Mesendoderm (in vitro differentiated cells): ENCODE measurements around the gene CC2D2B.
A peak's percentile ranks its signal among the peaks of the same experiment; 100 is the strongest.

Experiments used
- DNase-seq: peaks from one replicate; pipeline ENCODE4 v3.0.0; 2013
- H2AK5ac ChIP-seq: 2 replicates; pipeline ENCODE4 v1.6.1; 2013; ENCODE audit warnings: low read length, inconsistent platforms
- H2BK120ac ChIP-seq: 2 replicates; pipeline ENCODE4 v1.6.1; 2013; ENCODE audit warnings: low read depth, mild to moderate bottlenecking, low read length, moderate library complexity, mixed read lengths
- H2BK15ac ChIP-seq: replicated peaks from 2 replicates; pipeline ENCODE4 v1.6.1; 2013; ENCODE audit warnings: low read depth, mild to moderate bottlenecking, moderate library complexity
- H2BK5ac ChIP-seq: 2 replicates; pipeline ENCODE4 v1.6.1; 2013; ENCODE audit warnings: low read length, inconsistent platforms
- H3K18ac ChIP-seq: 2 replicates; pipeline ENCODE4 v1.6.1; 2013; ENCODE audit warnings: mild to moderate bottlenecking, low read length, mixed read lengths
- H3K23ac ChIP-seq: one replicate; pipeline ENCODE4 v1.6.1; 2013; ENCODE audit warnings: low read length
- H3K27ac ChIP-seq: 2 replicates; pipeline ENCODE4 v1.5.1; 2013; ENCODE audit warnings: low read depth, mild to moderate bottlenecking, inconsistent platforms, low read length, moderate library complexity
- H3K27me3 ChIP-seq: 2 replicates; pipeline ENCODE4 v1.6.1; 2013; ENCODE audit warnings: low read length, control low read depth, mild to moderate bottlenecking, inconsistent platforms; ENCODE audit not compliant: insufficient read depth, poor library complexity
- H3K36me3 ChIP-seq: 2 replicates; pipeline ENCODE4 v1.6.1; 2013; ENCODE audit warnings: low read length, inconsistent platforms; ENCODE audit not compliant: control insufficient read depth, insufficient read depth
- H3K4ac ChIP-seq: one replicate; pipeline ENCODE4 v1.6.1; 2013; ENCODE audit warnings: low read depth, mild to moderate bottlenecking, low read length, moderate library complexity
- H3K4me1 ChIP-seq: 2 replicates; pipeline ENCODE4 v1.6.1; 2013; ENCODE audit warnings: low read depth, low read length, inconsistent platforms; ENCODE audit not compliant: control insufficient read depth
- H3K4me2 ChIP-seq: 2 replicates; pipeline ENCODE4 v1.6.1; 2013; ENCODE audit warnings: low read length
- H3K4me3 ChIP-seq: 2 replicates; pipeline ENCODE4 v1.5.1; 2013; ENCODE audit warnings: mild to moderate bottlenecking, low read length
- H3K56ac ChIP-seq: one replicate; pipeline ENCODE4 v1.6.1; 2013; ENCODE audit warnings: low read length
- H3K79me1 ChIP-seq: 2 replicates; pipeline ENCODE4 v1.6.1; 2013; ENCODE audit warnings: low read length, inconsistent platforms
- H3K79me2 ChIP-seq: 2 replicates; pipeline ENCODE4 v1.6.1; 2013; ENCODE audit warnings: mild to moderate bottlenecking, low read length; ENCODE audit not compliant: control insufficient read depth, insufficient read depth
- H3K9ac ChIP-seq: 2 replicates; pipeline ENCODE4 v1.6.1; 2013; ENCODE audit warnings: low read length, inconsistent platforms
- H4K5ac ChIP-seq: one replicate; pipeline ENCODE4 v1.6.1; 2013; ENCODE audit warnings: low read length
- H4K8ac ChIP-seq: one replicate; pipeline ENCODE4 v1.6.1; 2013; ENCODE audit warnings: low read depth, mild to moderate bottlenecking, control low read depth, low read length, moderate library complexity
- WGBS: extraction: QIAGEN DNeasy Blood & Tissue Kit; methylation state at CpG from one replicate; pipeline ENCODE4 v1.1.7; 2013; ENCODE audit warnings: low lambda C conversion rate, missing lambda C conversion rate; ENCODE audit not compliant: insufficient coverage; ENCODE audit errors: extremely low coverage; 5-methylcytosine and 5-hydroxymethylcytosine counted together

The CC2D2B gene

DNA sequence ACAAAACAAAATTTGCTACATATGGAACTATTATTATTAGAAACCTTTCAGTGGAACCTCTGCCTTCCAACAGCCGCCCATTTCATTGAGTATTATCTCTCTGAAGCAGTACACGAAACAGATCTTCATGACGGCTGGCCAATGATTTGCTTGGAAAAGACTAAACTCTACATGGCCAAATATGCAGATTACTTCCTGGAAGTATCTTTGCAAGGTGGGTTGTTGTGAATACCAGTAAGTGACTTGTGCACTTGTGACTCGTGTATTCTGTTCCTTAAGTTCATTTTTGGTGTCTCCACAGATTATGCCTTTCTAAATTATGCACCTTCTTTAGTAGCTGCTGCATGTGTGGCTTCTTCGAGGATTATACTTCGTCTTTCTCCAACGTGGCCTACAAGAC lies 149.0 kb downstream of the CC2D2B start:
- WGBS, result no CpG with 5 or more reads among the region's 7 CpGs
- Histone ChIP-seq H2BK120ac (no peak overlapping the region), H2BK5ac (no peak overlapping the region), H2BK15ac (no peak overlapping the region), H3K79me2 (peaks cover 6% of the 10 kb centered on the region), H2AK5ac (no peak overlapping the region), H3K23ac (no peak overlapping the region), H3K4me3 (no peak overlapping the region), H3K4me2 (no peak overlapping the region), H4K8ac (no peak overlapping the region), H3K56ac (no peak overlapping the region), H3K27ac (no peak overlapping the region), H3K18ac (no peak overlapping the region), H3K27me3 (no peaks in the 10 kb centered on the region), H3K79me1 (peaks cover 5% of the 10 kb centered on the region), H3K36me3 (peaks cover 11% of the 10 kb centered on the region), H4K5ac (no peak overlapping the region), H3K4me1 (no peaks in the 10 kb centered on the region), H3K4ac (no peak overlapping the region), H3K9ac (no peak overlapping the region)
- DNase-seq, result no peak

GRCh38 chr10:96061232-96061631 lies 153.5 kb downstream of the CC2D2B start:
- Histone ChIP-seq H3K18ac (no peak overlapping the region), H3K23ac (no peak overlapping the region), H2BK120ac (no peak overlapping the region), H3K27me3 (no peaks in the 10 kb centered on the region), H3K79me2 (no peaks in the 10 kb centered on the region), H3K4me1 (no peaks in the 10 kb centered on the region), H2BK5ac (no peak overlapping the region), H2BK15ac (no peak overlapping the region), H3K36me3 (peaks cover 11% of the 10 kb centered on the region), H3K4me3 (no peak overlapping the region), H3K4me2 (no peak overlapping the region), H3K4ac (no peak overlapping the region), H3K9ac (no peak overlapping the region), H2AK5ac (no peak overlapping the region), H4K8ac (no peak overlapping the region), H3K56ac (no peak overlapping the region), H3K79me1 (peaks cover 2% of the 10 kb centered on the region), H4K5ac (no peak overlapping the region), H3K27ac (no peak overlapping the region)
- no peak for DNase-seq
- no CpG with 5 or more reads among the region's 3 CpGs for WGBS

GRCh38 chr10:96072674-96073073 lies 164.9 kb downstream of the CC2D2B start:
- no peak overlapping the region for H3K18ac ChIP-seq
- WGBS, result no CpG with 5 or more reads among the region's 2 CpGs
- H3K4ac ChIP-seq, result no peak overlapping the region
- no peak overlapping the region for H2BK120ac ChIP-seq
- H3K79me2 ChIP-seq, result no peaks in the 10 kb centered on the region
- H3K36me3 ChIP-seq, result no peaks in the 10 kb centered on the region
- no peak overlapping the region for H3K56ac ChIP-seq
- peaks cover 5% of the 10 kb centered on the region for H3K4me1 ChIP-seq
- no peak overlapping the region for H3K27ac ChIP-seq
- no peaks in the 10 kb centered on the region for H3K27me3 ChIP-seq
- no peak overlapping the region for H2BK5ac ChIP-seq
- no peak overlapping the region for H3K4me3 ChIP-seq
- no peaks in the 10 kb centered on the region for H3K79me1 ChIP-seq
- H4K8ac ChIP-seq, result no peak overlapping the region
- H2AK5ac ChIP-seq, result no peak overlapping the region
- no peak overlapping the region for H3K23ac ChIP-seq
- no peak overlapping the region for H3K4me2 ChIP-seq
- DNase-seq, result no peak
- no peak overlapping the region for H2BK15ac ChIP-seq
- no peak overlapping the region for H3K9ac ChIP-seq
- H4K5ac ChIP-seq, result no peak overlapping the region

DNA sequence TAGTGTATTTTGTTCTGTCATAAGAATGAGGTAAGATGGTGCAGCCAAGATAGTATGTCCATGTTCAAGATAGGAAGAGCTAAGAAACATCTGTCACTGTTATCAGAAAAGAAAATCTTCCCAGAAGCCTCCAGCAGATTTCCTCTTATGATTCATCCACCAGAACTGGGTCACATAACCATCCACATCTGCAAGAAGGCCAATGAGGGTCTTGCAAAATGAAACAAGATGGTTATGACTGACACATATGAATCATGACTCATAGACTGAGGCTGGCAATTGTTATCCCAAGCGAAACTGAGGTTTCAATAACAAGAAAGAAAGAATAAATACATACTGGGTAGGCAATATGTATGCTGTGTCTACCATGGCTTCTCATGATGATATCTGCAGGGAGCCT lies 165.9 kb downstream of the CC2D2B start:
- Histone ChIP-seq H3K4me2 (no peak overlapping the region), H3K4me1 (peaks cover 5% of the 10 kb centered on the region), H3K27me3 (no peaks in the 10 kb centered on the region), H3K9ac (no peak overlapping the region), H3K79me2 (no peaks in the 10 kb centered on the region), H3K36me3 (no peaks in the 10 kb centered on the region), H3K4ac (no peak overlapping the region), H3K79me1 (no peaks in the 10 kb centered on the region), H4K5ac (no peak overlapping the region), H4K8ac (no peak overlapping the region), H2BK15ac (no peak overlapping the region), H2BK120ac (no peak overlapping the region), H3K4me3 (no peak overlapping the region), H3K56ac (no peak overlapping the region), H2BK5ac (no peak overlapping the region), H3K27ac (no peak overlapping the region), H3K23ac (no peak overlapping the region), H2AK5ac (no peak overlapping the region), H3K18ac (no peak overlapping the region)
- no peak for DNase-seq
- WGBS, result no CpG with 5 or more reads among the region's 1 CpG

GRCh38 chr10:96074776-96075175 lies 167.0 kb downstream of the CC2D2B start:
- Histone ChIP-seq H3K23ac (no peak overlapping the region), H2BK15ac (no peak overlapping the region), H4K8ac (no peak overlapping the region), H2AK5ac (no peak overlapping the region), H3K79me2 (no peaks in the 10 kb centered on the region), H2BK5ac (no peak overlapping the region), H3K4ac (no peak overlapping the region), H3K56ac (no peak overlapping the region), H3K79me1 (no peaks in the 10 kb centered on the region), H3K4me2 (no peak overlapping the region), H2BK120ac (no peak overlapping the region), H3K4me1 (peaks cover 5% of the 10 kb centered on the region), H4K5ac (no peak overlapping the region), H3K4me3 (no peak overlapping the region), H3K27me3 (no peaks in the 10 kb centered on the region), H3K27ac (no peak overlapping the region), H3K9ac (no peak overlapping the region), H3K36me3 (no peaks in the 10 kb centered on the region), H3K18ac (no peak overlapping the region)
- no CpG with 5 or more reads among the region's 3 CpGs for WGBS
- peak; percentile 10 for DNase-seq

DNA sequence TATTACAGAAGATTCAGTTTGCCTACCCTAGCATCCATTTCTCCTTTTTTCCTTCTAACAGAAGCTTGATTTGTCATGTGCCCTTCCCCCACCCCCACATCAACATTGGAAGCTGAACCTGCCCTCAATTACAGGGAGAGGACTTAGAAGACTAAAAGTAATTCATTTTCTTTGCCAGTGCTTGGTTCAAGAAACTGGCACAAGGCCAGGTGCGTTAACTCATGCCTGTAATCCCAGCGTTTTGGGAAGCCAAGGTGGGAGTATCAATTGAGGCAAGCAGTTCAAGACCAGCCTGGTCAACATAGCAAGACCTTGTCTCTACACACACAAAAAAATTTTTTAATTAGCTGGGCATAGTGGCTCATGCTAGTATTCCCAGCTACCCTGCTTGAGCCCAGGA lies 168.2 kb downstream of the CC2D2B start:
- Histone ChIP-seq H3K79me2 (no peaks in the 10 kb centered on the region), H4K8ac (no peak overlapping the region), H2BK5ac (no peak overlapping the region)

More for the DNA sequence above, 168.2 kb downstream of the CC2D2B start:
- Histone ChIP-seq H2BK120ac (no peak overlapping the region), H3K56ac (no peak overlapping the region), H2BK15ac (no peak overlapping the region), H3K79me1 (no peaks in the 10 kb centered on the region), H2AK5ac (no peak overlapping the region), H3K23ac (no peak overlapping the region), H3K4me2 (no peak overlapping the region), H3K4me1 (peaks cover 5% of the 10 kb centered on the region), H3K4ac (no peak overlapping the region), H3K18ac (no peak overlapping the region), H3K4me3 (no peak overlapping the region), H3K27me3 (no peaks in the 10 kb centered on the region), H3K9ac (no peak overlapping the region), H3K27ac (no peak overlapping the region), H3K36me3 (no peaks in the 10 kb centered on the region), H4K5ac (no peak overlapping the region)
- WGBS, result no CpG with 5 or more reads among the region's 2 CpGs
- DNase-seq, result no peak
